Endometrium (tissue), 2 donors: ENCODE results near the gene NOX5.
"Not testable (repeated sequence)": the region's sequence is repeated elsewhere in the genome, so short reads cannot be mapped to it uniquely, and the experiment has no call there.

Experiments
- FAIRE-seq: peaks from 2 replicates; lab custom pipeline; 2012; peaks lifted over from hg19 to GRCh38; lab: Jason Lieb, UNC
- donor health status: control.
- donor health status: control.

NOX5 gene

GRCh38 chr15:69059557-69059943 lies 45.1 kb downstream of the NOX5 start:
- FAIRE-seq, result no peak

DNA sequence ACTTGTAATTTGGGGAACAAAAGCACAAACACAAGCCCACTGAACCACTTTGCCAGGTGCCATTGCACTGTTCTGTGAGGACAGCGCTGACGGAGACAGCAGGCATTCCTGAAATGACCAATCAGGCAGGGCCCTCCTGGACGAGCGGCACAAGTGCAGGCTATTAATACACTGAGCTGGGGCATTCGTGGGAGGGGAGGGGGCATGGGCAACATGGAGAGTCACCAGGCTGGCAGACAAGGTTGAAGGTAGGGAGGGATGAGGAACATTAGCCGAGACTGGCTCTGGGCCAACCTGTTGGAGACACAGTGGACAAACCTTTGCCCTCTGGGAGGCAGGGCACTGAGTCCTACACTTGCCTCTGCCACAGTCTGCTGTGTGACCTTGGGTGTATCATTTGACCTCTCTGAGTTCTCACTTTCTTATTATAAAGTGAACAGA lies 45.6 kb downstream of the NOX5 start:
- no peak for FAIRE-seq

DNA sequence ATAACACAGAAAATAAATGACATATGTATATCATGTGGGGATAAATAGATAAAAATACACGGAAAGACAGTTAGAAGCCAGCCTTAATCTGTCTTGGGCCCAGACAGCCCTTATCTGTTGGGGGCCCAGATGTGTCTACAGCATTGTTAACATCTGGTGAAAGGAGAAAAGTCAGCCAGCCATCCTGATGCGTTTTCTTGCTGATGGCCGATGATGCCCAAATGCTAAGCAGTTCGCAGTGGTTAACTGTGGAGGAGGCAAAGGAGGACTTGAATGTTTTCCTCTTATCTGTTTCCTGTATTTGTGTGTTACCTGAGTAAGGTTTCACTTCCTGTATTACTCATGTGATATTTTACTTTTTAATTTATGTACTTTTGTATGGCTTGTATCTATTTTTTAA lies 46.2 kb downstream of the NOX5 start:
- no peak for FAIRE-seq

- FAIRE-seq, result no peak
Observed at GRCh38 chr15:69061414-69061842, 46.9 kb downstream of the NOX5 start.

DNA sequence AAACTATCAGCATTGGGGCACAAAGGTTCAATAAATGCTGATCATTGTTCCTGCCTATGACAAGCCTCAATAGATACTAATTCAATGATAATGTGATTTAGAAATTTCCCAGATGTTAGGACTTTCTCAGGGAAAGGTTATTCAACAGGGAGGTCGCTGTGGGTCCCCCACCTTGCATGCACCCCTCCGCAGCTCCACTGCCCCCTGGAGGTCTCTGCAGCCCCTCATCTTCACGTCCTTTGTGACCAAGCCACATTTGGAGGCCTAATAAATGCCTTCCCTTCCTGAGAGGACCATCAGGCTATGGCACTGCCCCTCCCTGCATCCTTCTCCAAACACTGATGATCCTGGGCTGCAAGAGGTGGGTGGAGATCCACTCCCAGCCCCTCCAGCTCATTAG lies 50.2 kb downstream of the NOX5 start:
- FAIRE-seq, result no peak

- no peak for FAIRE-seq
Observed at GRCh38 chr15:69066007-69066995, 51.8 kb downstream of the NOX5 start.

- FAIRE-seq, result no peak
Observed at GRCh38 chr15:69067296-69067695, 52.8 kb downstream of the NOX5 start.

DNA sequence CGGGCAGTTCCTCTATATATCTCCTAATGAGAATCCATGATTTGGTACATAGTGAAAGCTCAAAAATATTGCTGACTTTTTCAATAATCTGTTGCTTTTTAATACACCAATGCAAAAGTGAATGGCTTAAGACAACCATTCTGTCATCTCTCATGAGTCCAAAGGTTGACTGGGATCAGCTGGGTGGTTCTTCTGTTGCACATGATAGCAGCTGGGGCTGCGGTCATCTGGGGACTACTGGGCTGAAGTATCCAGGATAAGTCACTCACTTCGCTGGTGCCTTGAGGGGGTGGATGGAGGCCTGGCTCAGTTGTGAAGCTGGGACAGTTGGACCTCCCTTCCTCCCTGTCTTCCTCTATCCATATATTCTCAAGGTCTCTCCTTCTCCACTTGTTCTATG lies 53.7 kb downstream of the NOX5 start:
- no peak for FAIRE-seq

GRCh38 chr15:69069290-69069689 lies 54.8 kb downstream of the NOX5 start:
- not testable (repeated sequence) for FAIRE-seq

GRCh38 chr15:69069996-69070395 lies 55.5 kb downstream of the NOX5 start:
- no peak for FAIRE-seq

DNA sequence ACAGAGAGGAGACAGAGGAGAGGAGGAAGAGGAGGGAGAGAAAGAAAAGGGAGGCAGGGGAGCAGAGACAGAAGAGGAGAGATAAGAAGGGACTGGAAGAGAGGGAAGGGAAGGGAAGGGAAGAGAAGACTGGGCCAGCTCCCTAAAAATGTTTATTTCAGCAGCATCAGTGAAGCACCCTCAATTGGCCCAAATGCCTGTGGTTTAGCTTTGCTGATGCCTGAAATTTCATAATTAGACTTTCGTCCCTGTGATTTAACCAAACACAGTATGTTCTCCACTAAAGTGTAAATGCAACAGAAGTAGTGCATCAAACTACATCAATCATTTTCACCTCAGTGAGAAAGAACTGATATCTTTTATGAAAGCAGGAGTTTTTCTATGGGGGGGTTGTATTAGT lies 55.9 kb downstream of the NOX5 start:
- no peak for FAIRE-seq

GRCh38 chr15:69071260-69071659 lies 56.8 kb downstream of the NOX5 start:
- FAIRE-seq, result no peak

GRCh38 chr15:69072906-69073305 lies 58.4 kb downstream of the NOX5 start:
- FAIRE-seq, result no peak

GRCh38 chr15:69074001-69074842 lies 59.7 kb downstream of the NOX5 start:
- no peak for FAIRE-seq

- no peak for FAIRE-seq
Observed at GRCh38 chr15:69074843-69075224, 60.3 kb downstream of the NOX5 start.

GRCh38 chr15:69075440-69075839 lies 60.9 kb downstream of the NOX5 start:
- FAIRE-seq, result no peak

DNA sequence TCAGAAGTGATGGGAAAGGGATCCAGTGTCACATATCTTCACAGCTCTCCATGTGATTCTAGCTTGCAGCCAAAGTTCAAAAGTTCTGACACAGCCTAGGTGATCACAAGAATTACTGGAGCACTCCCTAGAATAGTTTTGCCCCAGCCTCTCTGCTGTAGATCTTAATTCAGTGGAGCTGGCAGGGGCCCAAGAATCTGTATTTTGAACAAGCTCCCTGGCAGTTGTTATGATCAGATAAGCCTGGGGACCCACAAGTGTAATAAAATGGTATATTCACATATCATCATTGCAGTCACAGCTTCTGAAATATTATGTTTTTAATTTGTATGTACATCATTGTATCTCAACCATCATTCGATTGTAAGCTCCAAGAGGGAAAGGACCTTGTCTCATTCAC lies 62.3 kb downstream of the NOX5 start:
- FAIRE-seq, result no peak

DNA sequence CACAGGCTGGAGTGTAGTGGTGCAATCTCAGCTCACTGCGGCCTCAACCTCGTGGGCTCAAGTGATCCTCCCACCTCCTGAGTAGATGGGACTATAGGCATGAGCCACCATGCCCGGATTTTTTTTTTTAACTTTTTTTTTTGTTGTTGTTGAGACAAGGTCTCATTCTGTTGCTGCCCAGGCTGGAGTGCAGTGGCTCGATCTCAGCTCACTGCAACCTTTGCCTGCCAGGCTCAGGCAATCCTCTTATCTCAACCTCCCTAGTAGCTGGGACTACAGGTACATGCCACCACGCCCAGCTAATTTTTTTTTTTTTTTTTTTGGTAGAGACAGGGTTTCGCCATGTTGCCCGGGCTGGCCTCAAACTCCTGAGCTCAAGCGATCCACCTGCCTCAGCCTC lies 64.1 kb downstream of the NOX5 start:
- FAIRE-seq, result no peak

- FAIRE-seq, result no peak
Observed at GRCh38 chr15:69080295-69081248, 66.1 kb downstream of the NOX5 start.

GRCh38 chr15:69081310-69082004 lies 67.0 kb downstream of the NOX5 start:
- FAIRE-seq, result no peak

- no peak for FAIRE-seq
Observed at GRCh38 chr15:69082021-69082502, 67.6 kb downstream of the NOX5 start.
